Cortex of kidney (tissue), 1 donor: Measurements from ENCODE around the gene COA1.
"Not testable (repeated sequence)": the region's sequence is repeated elsewhere in the genome, so short reads cannot be mapped to it uniquely, and the experiment has no call there.

ENCODE experiments used
- DNase-seq: peaks from one replicate; lab custom pipeline; 2025; lab: John Stamatoyannopoulos, UW

Gene COA1

GRCh38 chr7:43726466-43726865, 2.9 kb downstream of the COA1 start:
- no peak for DNase-seq

DNA sequence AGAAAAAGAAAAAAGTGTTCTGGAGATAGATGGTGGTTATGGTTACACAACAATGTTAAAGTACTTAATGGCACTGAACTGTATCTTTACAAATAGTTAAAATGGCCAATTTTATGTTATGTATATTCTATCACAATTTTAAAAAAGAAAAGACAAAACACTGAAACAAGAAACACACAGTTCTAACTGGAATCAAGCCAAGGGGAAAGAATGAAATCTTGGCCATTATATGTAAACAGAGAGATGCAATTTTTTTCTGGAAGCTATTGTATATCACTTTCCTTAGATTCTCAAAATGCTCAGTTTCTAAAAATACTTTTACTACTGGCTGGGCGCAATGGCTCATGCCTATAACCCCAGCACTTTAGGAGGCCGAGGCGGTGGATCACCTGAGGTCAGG, 4.1 kb downstream of the COA1 start:
- DNase-seq, result no peak

DNA sequence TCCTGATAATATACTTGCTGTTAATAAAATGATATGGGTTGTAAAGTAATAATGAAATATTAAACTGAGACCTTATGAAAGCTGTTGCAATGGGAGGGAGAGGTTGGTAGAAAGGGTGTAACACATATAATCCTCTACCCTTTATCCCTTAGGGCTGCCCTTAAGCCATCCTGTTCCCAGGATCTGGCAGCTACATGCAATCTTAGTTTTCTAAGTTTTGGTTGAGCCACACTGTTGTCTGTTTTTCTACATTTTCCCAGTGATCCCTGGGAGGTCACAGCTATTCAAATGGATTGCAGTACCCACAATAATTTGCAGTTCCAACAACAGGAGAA, 6.3 kb downstream of the COA1 start:
- no peak for DNase-seq

- no peak for DNase-seq
Measured at GRCh38 chr7:43721193-43721806, 8.0 kb downstream of the COA1 start.

DNA sequence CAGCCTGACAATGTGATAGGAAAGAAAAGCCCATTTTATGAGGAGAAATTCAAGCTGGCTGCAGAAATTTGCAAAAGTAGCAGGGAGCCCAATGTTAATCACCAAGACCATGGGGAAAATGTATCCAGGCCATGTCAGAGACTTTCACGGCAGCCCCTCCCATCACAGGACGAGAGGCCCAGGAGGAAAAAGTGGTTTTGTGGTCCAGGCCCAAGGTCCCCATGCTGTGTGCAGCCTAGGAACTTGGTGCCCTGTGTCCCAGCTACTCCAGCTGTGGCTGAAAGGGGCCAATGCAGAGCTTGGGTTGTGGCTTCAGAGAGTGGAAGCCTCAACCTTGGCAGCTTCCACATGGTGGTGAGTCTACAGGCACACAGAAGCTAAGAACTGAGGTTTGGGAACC, 12.7 kb downstream of the COA1 start:
- DNase-seq, result no peak

DNA sequence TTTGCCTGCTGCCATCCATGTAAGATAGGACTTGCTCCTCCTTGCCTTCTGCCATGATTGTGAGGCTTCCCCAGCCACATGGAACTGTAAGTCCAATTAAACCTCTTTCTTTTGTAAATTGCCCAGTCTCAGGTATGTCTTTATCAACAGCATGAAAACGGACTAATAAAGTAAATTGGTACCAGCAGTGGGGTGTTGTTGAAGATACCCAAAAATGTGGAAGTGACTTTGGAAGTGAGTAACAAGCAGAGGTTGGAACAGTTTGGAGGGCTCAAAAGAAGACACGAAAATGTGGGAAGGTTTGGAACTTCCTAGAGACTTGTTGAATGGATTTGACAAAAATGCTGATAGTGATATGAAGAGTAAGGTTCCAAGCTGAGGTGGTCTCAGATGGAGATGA, 13.4 kb downstream of the COA1 start:
- DNase-seq, result not testable (repeated sequence)

DNA sequence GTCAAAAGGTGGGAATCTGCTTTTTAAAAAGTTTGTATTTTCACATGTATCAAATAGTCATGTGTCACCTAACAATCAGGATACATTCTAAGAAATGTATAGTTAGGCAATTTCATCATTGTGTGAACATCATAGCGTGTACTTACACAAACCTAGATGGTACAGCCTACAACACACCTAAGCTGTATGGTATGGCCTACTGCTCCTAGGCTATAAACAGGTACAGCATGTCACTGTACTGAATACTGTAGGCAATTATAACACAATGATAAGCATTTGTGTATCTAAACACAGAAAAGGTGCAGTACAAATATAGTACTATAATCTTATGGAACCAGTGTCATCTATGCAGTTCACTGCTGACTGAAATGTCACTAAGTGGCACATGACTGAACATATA, 17.8 kb downstream of the COA1 start:
- no peak for DNase-seq

DNA sequence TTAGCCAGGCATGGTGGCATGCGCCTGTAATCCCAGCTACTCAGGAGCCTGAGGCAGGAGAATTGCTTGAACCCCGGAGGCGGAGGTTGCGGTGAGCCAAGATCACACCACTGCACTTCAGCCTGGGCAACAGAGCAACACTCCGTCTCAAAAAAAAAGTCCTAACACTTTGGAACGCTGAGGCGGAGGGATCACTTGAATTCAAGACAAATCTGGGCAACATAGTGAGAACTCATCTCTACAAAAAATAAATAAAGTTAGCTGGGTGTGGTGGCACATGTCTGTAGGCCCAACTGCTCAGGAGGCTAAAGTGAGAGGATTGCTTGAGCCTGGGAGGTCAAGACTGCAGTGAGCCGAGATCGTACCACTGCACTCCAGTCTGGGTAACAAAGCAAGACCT, 21.3 kb downstream of the COA1 start:
- DNase-seq, result not testable (repeated sequence)

GRCh38 chr7:43703573-43703972, 25.8 kb downstream of the COA1 start:
- no peak for DNase-seq

DNA sequence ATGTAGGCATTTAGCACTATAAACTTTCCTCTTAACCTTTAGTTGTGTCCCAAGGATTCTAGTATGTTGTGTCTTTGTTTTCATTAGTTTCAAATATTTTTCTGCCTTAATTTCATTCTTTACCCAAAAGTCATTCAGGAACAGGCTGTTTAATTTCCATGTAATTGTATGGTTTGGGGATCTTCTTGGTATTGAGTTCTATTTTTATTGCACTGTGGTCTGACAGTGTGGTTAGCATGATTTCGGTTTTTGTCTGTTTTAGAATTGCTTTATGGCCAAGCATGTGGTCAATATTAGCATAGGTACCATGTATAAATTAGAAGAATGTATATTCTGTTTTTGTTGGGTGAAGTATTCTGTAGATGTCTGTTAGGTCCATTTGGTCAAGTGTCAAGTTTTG, 26.3 kb downstream of the COA1 start:
- no peak for DNase-seq

GRCh38 chr7:43701929-43702328, 27.4 kb downstream of the COA1 start:
- DNase-seq, result no peak

DNA sequence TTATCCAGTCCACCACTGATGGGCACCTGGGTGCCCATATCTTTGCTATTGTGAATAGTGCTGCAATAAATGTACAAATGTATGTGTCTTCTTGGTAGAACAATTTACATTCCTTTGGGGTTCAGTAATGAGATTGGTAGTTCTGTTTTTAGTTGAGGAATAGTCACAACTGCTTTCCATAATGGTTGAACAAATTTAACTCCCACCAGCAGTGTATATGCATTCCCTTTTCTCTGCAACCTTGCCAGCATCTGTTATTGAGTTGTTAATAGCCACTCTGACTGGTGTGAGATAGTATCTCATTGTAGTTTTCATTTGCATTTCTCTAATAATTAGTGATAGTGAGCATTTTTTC, 27.8 kb downstream of the COA1 start:
- no peak for DNase-seq

- no peak for DNase-seq
Measured at GRCh38 chr7:43700646-43701499, 28.4 kb downstream of the COA1 start.

DNA sequence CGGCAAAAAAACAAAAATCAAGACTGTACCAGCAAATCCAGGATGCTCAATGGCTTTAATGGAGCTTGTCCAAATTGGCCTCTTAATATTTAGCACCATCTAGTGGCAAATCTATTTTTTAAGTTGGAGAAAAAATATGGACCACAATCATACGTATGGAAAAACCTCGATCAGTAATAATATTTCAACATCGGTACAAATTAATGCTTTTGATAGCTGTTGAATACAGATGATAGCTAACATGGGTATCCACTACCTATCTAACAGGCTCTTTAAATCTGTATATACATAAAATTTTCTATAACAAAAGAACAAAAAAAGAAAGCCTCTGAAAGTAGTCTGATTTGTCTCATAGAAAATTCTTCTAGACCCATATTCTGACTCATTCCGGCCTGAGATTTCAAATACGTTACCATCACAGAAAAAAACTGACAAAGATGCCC, 29.2 kb downstream of the COA1 start:
- DNase-seq, result no peak

GRCh38 chr7:43698460-43699255, 30.7 kb downstream of the COA1 start:
- DNase-seq, result no peak

GRCh38 chr7:43697690-43698089, 31.6 kb downstream of the COA1 start:
- DNase-seq, result no peak

GRCh38 chr7:43695365-43695764, 34.0 kb downstream of the COA1 start:
- DNase-seq, result no peak

- no peak for DNase-seq
Measured at GRCh38 chr7:43694399-43694748, 34.9 kb downstream of the COA1 start.

DNA sequence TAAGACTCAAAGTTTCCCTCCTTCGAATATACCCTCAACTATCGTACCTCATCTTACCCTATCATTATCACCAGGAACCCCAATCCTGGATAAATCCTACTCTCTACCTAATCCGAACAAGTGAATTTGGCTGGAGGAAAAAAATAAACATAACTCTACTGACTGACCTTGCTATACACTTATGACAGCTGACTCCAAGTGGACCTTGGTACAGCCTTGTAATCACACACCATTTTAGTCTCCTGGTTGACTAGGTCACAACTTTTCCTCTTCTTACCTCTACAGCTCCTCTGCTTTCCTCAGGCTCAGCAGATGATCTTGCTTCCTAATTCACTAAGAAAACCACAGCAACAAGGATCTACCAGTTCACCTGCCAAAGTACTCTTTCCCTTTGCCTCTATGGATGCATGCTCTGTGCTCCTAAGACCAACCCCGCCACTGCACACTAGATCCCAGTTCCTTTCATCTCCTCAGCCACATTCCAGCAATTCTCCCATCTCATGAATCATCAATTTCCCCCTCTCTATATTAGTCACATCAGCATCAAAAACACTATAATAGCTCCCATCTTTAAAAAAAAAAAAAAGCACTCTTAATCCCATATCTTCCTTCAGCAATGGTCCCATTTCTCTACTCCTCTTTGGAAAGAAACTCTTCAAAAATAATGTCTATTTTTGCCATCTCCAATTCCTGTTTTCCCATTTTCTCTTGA, 35.5 kb downstream of the COA1 start:
- DNase-seq, result no peak

- DNase-seq, result no peak
Measured at GRCh38 chr7:43692582-43693373, 36.5 kb downstream of the COA1 start.

GRCh38 chr7:43691611-43692010, 37.7 kb downstream of the COA1 start:
- no peak for DNase-seq

DNA sequence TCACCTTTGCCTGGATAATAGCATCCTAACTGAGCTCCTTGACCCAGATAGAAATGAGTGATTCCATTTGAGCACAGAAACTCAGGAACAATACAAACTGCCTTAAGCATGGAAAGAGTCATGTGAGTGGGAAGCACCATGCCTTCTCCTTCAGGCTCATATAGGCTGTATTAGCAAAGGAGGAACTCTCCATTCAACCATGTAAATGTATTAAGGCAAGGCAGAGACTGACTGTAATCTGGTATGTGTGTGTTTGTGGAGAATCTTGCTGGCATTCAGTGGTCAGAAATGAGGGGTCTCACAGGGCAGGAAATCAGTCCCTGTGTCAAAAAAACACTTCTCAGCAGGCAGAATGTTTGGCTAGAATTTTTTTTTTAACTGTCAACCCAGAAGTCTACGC, 40.2 kb downstream of the COA1 start:
- no peak for DNase-seq
